Loucy (cell line): ENCODE data around the gene TSPEAR.

Experiments
- H2AFZ ChIP-seq: fragments of 200-600 bp; sonication (generic); 2 replicates; pipeline ENCODE4 v1.6.0; 2016; ENCODE audit warnings: antibody characterized with exemption, mild to moderate bottlenecking, low read length, moderate library complexity
- H3F3A ChIP-seq: fragments of 200-600 bp; 2 replicates; pipeline ENCODE4 v1.6.0; 2016; ENCODE audit warnings: antibody characterized with exemption, low read depth, mild to moderate bottlenecking
- H3K27me3 ChIP-seq: fragments of 200-600 bp; sonication (generic); 2 replicates; pipeline ENCODE4 v1.6.1; 2014; ENCODE audit warnings: low read length, mild to moderate bottlenecking; ENCODE audit not compliant: insufficient read depth, poor library complexity, severe bottlenecking
- H3K36me3 ChIP-seq: fragments of 200-600 bp; sonication (generic); 2 replicates; pipeline ENCODE4 v1.6.1; 2016; ENCODE audit warnings: low read length; ENCODE audit not compliant: insufficient read depth
- H3K4me1 ChIP-seq: fragments of 200-600 bp; sonication (generic); 2 replicates; pipeline ENCODE4 v1.5.1; 2014; ENCODE audit warnings: low read length, mild to moderate bottlenecking; ENCODE audit not compliant: insufficient read depth, poor library complexity, severe bottlenecking
- H3K4me2 ChIP-seq: fragments of 200-600 bp; sonication (generic); 2 replicates; pipeline ENCODE4 v1.6.0; 2014; ENCODE audit warnings: antibody characterized with exemption, low read length, low read depth, mild to moderate bottlenecking; ENCODE audit not compliant: poor library complexity, severe bottlenecking
- H3K4me3 ChIP-seq: fragments of 200-600 bp; sonication (generic); 2 replicates; pipeline ENCODE4 v1.5.1; 2014; ENCODE audit warnings: low read length, mild to moderate bottlenecking, mixed read lengths; ENCODE audit not compliant: poor library complexity, severe bottlenecking
- H3K79me2 ChIP-seq: fragments of 200-600 bp; sonication (generic); 2 replicates; pipeline ENCODE4 v1.6.1; 2014; ENCODE audit warnings: low read length; ENCODE audit not compliant: insufficient read depth
- H3K9ac ChIP-seq: fragments of 200-600 bp; sonication (generic); 2 replicates; pipeline ENCODE4 v1.6.0; 2014; ENCODE audit warnings: mild to moderate bottlenecking, low read depth, low read length, moderate library complexity; ENCODE audit not compliant: poor library complexity, severe bottlenecking
- H3K9me2 ChIP-seq: fragments of 200-600 bp; sonication (generic); replicated peaks from 2 replicates; pipeline ENCODE4 v1.6.1; 2016; ENCODE audit warnings: low read depth, low read length, mixed read lengths
- H3K9me3 ChIP-seq: fragments of 200-600 bp; sonication (generic); 2 replicates; pipeline ENCODE4 v1.6.1; 2014; ENCODE audit warnings: mild to moderate bottlenecking, antibody characterized with exemption, low read length, low read depth; ENCODE audit not compliant: insufficient read depth
- H4K20me1 ChIP-seq: fragments of 200-600 bp; sonication (generic); 2 replicates; pipeline ENCODE4 v1.6.0; 2014; ENCODE audit warnings: antibody characterized with exemption, low read length, mild to moderate bottlenecking; ENCODE audit not compliant: insufficient read depth, poor library complexity, severe bottlenecking
- EZH2phosphoT487 ChIP-seq: fragments of 200-600 bp; IDR thresholded peaks from 2 replicates; pipeline ENCODE4 v1.6.1; 2018; ENCODE audit warnings: antibody characterized with exemption, mild to moderate bottlenecking, moderate library complexity, borderline replicate concordance
- TF ChIP-seq, protein P1 (sequence below): fragments of 200-600 bp; sonication (generic); conservative IDR thresholded peaks from 2 replicates; pipeline ENCODE4 v1.5.1; 2014; ENCODE audit warnings: mild to moderate bottlenecking, antibody characterized with exemption, low read length

The TSPEAR gene

DNA sequence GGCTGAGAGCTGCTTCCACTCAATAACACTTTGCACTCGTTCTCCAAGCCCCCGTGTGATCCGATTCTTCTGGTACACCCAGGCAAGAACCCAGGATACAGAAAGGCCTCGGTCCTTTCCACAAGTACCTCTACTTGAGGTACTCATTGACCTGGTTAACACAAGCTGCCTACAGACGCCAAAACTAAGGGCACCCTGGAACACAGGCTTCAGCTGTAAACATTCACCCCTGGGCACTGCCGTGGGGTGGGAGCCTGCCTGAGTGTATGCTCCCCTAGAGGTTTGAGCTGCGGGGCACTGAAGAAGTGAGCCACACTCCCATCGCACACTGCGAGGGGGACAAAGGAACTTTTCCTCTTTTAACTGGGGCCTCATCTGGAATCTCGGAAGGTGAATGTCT is 225.6 kb downstream of the TSPEAR start:
- Histone ChIP-seq H3K27me3 (no peaks in the 10 kb centered on the region), H4K20me1 (no peaks in the 10 kb centered on the region), H3K79me2 (no peaks in the 10 kb centered on the region), H3F3A (no peaks in the 10 kb centered on the region), H3K9me3 (no peaks in the 10 kb centered on the region; the same call in 1 of the 2 replicates), H2AFZ (no peak overlapping the region), H3K4me1 (no peaks in the 10 kb centered on the region), H3K4me3 (no peak overlapping the region), H3K9ac (no peak overlapping the region), H3K4me2 (no peak overlapping the region), H3K36me3 (no peaks in the 10 kb centered on the region), H3K9me2 (no peaks in the 10 kb centered on the region)
- TF ChIP-seq, protein P1, sequence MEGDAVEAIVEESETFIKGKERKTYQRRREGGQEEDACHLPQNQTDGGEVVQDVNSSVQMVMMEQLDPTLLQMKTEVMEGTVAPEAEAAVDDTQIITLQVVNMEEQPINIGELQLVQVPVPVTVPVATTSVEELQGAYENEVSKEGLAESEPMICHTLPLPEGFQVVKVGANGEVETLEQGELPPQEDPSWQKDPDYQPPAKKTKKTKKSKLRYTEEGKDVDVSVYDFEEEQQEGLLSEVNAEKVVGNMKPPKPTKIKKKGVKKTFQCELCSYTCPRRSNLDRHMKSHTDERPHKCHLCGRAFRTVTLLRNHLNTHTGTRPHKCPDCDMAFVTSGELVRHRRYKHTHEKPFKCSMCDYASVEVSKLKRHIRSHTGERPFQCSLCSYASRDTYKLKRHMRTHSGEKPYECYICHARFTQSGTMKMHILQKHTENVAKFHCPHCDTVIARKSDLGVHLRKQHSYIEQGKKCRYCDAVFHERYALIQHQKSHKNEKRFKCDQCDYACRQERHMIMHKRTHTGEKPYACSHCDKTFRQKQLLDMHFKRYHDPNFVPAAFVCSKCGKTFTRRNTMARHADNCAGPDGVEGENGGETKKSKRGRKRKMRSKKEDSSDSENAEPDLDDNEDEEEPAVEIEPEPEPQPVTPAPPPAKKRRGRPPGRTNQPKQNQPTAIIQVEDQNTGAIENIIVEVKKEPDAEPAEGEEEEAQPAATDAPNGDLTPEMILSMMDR: no peak
- no peak for TF ChIP-seq EZH2phosphoT487

GRCh38 chr21:44485254-44485793 is 226.0 kb downstream of the TSPEAR start:
- Histone ChIP-seq H3K9me3 (no peaks in the 10 kb centered on the region), H2AFZ (no peak overlapping the region), H3K9me2 (no peaks in the 10 kb centered on the region), H3K4me1 (no peaks in the 10 kb centered on the region), H4K20me1 (no peaks in the 10 kb centered on the region), H3K27me3 (no peaks in the 10 kb centered on the region), H3F3A (no peaks in the 10 kb centered on the region), H3K79me2 (no peaks in the 10 kb centered on the region), H3K36me3 (no peaks in the 10 kb centered on the region), H3K9ac (no peak overlapping the region), H3K4me2 (no peak overlapping the region), H3K4me3 (no peak overlapping the region)
- TF ChIP-seq EZH2phosphoT487: no peak
- TF ChIP-seq, protein P1: no peak

DNA sequence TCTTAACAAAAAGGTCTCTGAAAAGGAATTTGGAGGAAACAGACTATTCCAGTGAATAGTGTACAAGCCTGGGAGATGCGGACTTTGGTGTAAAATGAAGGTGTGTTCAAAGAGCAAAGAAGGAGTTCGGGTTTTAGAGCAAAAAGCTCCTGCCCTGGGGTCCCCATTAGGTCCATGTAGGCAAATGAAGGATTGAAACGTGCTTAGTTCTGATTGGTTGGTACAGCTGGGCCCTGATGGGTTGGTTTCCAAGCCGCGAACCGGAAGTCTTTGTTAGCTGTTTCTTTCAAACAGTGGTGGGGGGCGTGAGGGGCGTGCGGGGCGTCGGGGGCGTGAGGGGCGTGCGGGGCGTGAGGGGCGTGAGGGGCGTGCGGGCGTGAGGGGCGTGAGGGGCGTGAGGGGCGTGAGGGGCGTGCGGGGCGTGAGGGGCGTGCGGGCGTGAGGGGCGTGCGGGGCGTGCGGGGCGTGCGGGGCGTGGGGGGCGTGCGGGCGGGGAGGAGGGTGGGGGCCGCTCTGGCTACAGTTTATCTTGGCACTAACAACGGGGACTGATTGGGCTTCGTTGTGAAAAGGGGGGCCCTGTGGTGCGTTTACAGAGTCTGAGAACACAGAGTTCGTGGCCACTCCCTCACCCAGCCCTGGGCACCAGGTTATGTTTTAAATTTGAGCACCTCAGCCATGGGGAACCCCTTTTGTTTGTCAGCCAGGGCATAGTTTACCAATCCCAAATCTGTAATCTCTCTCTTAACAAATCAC is 226.7 kb downstream of the TSPEAR start:
- H3F3A ChIP-seq: no peaks in the 10 kb centered on the region

More for the DNA sequence above, 226.7 kb downstream of the TSPEAR start:
- TF ChIP-seq EZH2phosphoT487: no peak
- TF ChIP-seq, protein P1: no peak
- Histone ChIP-seq H3K4me1 (no peaks in the 10 kb centered on the region), H3K4me2 (no peak overlapping the region), H2AFZ (no peak overlapping the region), H4K20me1 (no peaks in the 10 kb centered on the region), H3K27me3 (no peaks in the 10 kb centered on the region), H3K79me2 (no peaks in the 10 kb centered on the region), H3K9ac (no peak overlapping the region), H3K9me3 (no peaks in the 10 kb centered on the region), H3K9me2 (no peaks in the 10 kb centered on the region), H3K36me3 (no peaks in the 10 kb centered on the region), H3K4me3 (no peak overlapping the region)
